ENCODE data around the gene GID8. TPM values are rescaled to one million over a fixed set of nuclear protein-coding genes. Genes with fewer than 3 reads are reported as not detected.
A peak's percentile ranks its signal among the peaks of the same experiment; 100 is the strongest.

The GID8 gene
- total and polyA plus RNA-seq, 2 of the 13 experiments (the other 11 are each of a cell fraction or from before 2014, with no cell fraction given), result 39.6 to 59.8 TPM

- TF ChIP-seq ARID5B (CRISPR knock-in tag; IDR thresholded peaks at IDR 0.05), result peak; percentile 31; the same call in 1 of the 2 replicates
- TF ChIP-seq ZNF333 (CRISPR knock-in tag; IDR thresholded peaks at IDR 0.05; ENCODE audit: borderline replicate concordance), result 0 out of 2 replicates have a peak, but pooled peaks have one; percentile 24
- TF ChIP-seq ZMYM3 (CRISPR knock-in tag; IDR thresholded peaks at IDR 0.05), result no peak
- peak; percentile 72 for TF ChIP-seq UBTF (CRISPR knock-in tag; IDR thresholded peaks at IDR 0.05)
- peak; percentile 15; the same call in 1 of the 2 replicates for TF ChIP-seq HDAC1 (CRISPR knock-in tag; IDR thresholded peaks at IDR 0.05)
- no peak for TF ChIP-seq ZNF691 (CRISPR knock-in tag; IDR thresholded peaks at IDR 0.05; ENCODE audit: borderline replicate concordance, low read depth)
- TF ChIP-seq ZNF572 (CRISPR knock-in tag; IDR thresholded peaks at IDR 0.05), result no peak
- TF ChIP-seq ZFY (CRISPR knock-in tag; IDR thresholded peaks at IDR 0.05), result peak; percentile 34; the same call in 1 of the 2 replicates
- no peak for TF ChIP-seq ZFP90 (CRISPR knock-in tag; IDR thresholded peaks at IDR 0.05; ENCODE audit: borderline replicate concordance)
- no peak for TF ChIP-seq ZKSCAN5 (CRISPR knock-in tag; IDR thresholded peaks at IDR 0.05)
- no peak for TF ChIP-seq KLF12 (CRISPR knock-in tag; IDR thresholded peaks at IDR 0.05; ENCODE audit: borderline replicate concordance)
- TF ChIP-seq ZNF276 (CRISPR knock-in tag; IDR thresholded peaks at IDR 0.05; ENCODE audit: low read depth), result no peak
- TF ChIP-seq RCOR2 (CRISPR knock-in tag; IDR thresholded peaks at IDR 0.05), result no peak
- peak; percentile 76 for TF ChIP-seq HNRNPK (IDR thresholded peaks at IDR 0.05; ENCODE audit: low read depth, low read length, poor library complexity, severe bottlenecking)
- TF ChIP-seq ZNF441 (CRISPR knock-in tag; IDR thresholded peaks at IDR 0.05; ENCODE audit: borderline replicate concordance), result 0 out of 2 replicates have a peak, but pooled peaks have one; percentile 30
Observed at GRCh38 chr20:62929051-62929538, 8.9 kb upstream of the GID8 start (continued).
